OCI-M2 (cell line): Measurements from ENCODE around the gene LAMTOR1.
A peak's percentile ranks its signal among the peaks of the same experiment; 100 is the strongest.

ENCODE experiments used
- DNase-seq: peaks from one replicate; lab custom pipeline; 2025; ENCODE audit not compliant: unreplicated experiment; lab: John Stamatoyannopoulos, UW

The LAMTOR1 gene

DNA sequence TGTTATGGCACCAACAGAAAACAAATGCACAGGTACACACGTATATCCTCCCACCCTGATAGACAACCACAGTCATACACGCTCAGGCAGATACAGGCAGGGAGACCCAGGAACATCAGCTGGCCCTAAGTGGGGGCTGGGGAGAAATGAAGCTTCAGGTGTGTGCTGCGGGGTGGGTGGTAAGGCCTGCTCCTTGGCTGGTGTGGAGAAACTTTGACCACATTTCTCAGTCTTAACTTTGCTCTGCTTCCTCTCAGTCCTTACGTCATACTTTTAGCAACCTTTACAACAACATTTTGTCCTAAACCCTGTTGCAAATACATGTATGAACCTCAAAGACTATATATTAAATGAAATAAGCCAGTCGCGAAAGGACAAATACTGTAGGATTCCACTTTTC is 16.1 kb upstream of the LAMTOR1 start:
- DNase-seq: no peak

DNA sequence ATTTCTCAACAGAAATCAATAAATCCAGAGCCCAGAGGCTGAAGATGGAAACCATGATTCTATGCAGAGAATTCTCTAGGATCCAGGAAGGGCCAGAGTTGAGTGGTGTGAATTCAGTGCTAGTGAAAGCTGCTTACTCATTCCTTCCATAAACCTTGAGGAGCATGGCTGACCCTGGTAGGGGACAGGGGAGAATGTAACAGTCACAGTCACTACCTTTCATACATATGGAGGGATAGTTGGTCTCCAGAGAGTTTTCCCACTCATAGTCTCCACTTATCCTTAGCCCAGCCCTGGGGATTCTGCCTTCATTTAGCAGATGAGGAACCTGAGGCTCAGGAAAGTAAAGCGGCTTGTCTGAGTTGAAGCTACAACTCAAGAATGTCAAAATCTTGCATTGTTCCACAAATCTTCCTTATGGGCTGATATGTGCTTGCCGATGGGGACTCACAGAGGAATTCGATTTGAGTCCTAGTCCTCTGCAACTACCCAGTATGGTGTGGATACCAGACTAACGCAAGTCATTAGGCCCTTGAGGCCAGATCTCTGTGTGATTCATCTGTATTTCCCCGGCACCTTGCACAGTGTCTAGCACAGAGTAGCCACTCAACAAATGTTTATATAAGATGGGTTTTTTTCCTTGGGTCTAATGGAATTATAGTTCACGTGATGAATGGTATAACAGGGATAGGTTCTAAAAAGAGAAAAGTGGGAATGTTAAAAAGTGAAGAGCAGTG is 13.1 kb upstream of the LAMTOR1 start:
- no peak for DNase-seq

DNA sequence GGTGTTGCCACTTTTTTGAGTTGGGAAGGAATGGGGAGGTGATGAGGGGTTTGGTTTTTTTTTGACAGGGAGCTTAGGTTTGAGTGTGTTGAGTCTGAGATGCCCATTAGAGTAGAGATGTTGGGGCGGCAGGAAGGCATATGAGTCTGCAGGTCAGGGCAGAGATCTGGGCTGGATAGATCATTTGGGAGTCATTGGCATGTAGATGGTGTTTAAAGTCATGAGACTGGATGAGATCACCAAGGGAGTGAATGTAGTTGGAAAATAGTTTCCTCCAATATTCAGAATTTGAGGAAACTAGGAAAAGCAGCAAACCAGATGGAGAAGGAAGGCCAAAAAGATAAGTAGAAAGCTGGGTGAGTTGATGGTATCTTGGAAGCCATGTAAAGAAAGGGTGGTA is 11.5 kb upstream of the LAMTOR1 start:
- no peak for DNase-seq

- DNase-seq: no peak
These were observed 10.1 kb upstream of the LAMTOR1 start for GRCh38 chr11:72112978-72113808.

- DNase-seq: peak; percentile 94
These were observed 9.3 kb upstream of the LAMTOR1 start, which contains the start of gene ANAPC15 for GRCh38 chr11:72112143-72112977. ANAPC15 (minus strand) TSS chr11:72112695; CDS start chr11:72111276, 1,419 bp downstream.

DNA sequence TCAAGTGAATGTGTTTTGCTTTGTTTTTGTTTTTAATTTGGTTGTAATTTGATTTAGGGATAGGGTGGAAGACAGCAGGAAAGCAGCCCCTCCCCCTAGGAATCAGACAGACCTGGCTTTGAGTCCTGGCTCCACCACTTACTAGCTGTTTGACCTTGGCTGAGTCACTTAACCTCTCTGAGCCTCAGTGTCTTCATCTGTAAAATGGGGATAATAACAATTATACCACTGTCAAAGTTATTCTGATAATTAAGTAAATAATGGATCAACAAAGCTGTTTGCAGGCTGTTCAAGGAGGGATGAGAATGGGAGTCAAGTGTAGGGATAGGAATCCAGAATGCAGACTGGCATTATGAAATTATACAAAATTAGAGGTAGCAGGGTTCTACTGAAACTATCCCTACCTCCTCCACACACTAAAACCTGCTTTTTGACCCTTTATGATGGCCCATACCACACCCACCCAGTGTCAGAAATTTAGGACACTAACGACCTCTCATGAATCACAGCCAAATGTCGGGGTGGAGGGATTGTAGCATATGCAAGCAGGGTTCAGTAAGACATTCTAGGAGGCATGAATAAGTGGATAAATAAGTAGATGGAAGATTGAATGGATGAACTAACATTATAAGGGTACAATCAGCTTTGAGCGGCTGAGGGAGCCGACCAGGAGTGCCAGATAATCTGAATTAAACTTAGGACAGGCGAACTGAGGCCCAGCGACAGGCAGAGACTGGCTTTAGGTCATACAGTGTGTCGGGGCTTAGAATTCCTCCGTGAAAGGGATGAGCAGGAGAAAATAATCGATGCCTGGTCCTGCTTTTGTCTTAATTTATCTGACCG is 8.4 kb upstream of the LAMTOR1 start:
- no peak for DNase-seq

- DNase-seq: no peak
These were observed 2.8 kb upstream of the LAMTOR1 start, which contains the start of gene TOMT for GRCh38 chr11:72105888-72106287. TOMT (plus strand) TSS chr11:72105924; CDS start chr11:72105952, 28 bp downstream.

GRCh38 chr11:72103754-72104167 is 664 bp upstream of the LAMTOR1 start:
- no peak for DNase-seq

DNA sequence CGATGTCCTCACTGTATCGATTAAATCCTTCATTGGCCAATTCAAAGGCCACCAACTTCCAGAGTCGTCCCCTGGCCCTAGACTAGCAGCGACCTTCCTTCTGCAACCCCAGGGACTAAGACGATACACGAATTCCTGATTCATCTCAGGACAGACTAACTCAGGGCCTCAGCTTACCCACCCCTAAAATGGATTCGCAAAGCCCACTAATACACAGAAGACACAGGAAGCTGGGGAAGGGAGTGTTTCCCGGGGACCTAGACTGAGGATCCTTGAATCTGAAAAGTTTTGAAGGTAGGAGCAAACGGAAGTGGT is 509 bp downstream of the LAMTOR1 start:
- DNase-seq: no peak

DNA sequence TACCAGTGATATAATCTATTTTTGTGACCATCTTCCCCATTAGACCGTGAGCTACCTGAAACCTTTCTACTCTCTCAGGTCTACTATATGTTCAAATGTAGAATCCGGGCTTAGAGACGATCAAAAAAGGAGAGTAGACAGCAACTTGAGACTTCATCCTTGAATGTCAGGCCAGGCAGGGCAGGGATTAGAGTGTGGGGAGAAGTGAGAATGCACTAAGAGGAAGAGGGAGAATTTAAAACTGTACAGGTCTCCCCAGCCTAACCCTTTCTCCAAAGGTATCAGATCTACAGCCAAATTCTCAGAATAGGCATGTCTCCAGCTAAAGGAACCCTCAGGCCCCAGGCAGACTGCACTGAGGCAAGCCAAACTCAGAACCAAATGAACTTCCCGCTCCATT is 935 bp downstream of the LAMTOR1 start:
- DNase-seq: no peak

GRCh38 chr11:72100462-72100861 is 2.6 kb downstream of the LAMTOR1 start:
- DNase-seq: no peak

DNA sequence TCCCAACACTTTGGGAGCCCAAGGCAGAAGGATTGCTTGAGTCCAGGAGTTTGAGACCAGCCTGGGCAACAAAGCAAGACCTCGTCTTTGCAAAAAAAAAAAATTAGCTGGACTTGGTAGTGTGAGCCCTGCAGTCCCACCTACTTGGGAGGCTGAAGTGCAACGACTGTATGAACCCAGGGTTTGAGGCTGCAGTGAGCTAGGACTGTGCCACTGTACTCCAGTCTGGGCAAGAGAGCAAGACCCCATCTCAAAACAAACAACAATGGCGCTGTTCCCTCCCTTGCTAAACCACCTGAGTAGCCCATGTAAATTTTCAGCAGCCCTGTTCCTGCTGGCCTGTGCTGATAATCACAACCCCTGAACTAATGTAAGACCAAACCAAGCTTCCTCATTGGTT is 3.1 kb downstream of the LAMTOR1 start:
- no peak for DNase-seq

- no peak for DNase-seq
These were observed 4.4 kb downstream of the LAMTOR1 start for GRCh38 chr11:72098741-72099140.

DNA sequence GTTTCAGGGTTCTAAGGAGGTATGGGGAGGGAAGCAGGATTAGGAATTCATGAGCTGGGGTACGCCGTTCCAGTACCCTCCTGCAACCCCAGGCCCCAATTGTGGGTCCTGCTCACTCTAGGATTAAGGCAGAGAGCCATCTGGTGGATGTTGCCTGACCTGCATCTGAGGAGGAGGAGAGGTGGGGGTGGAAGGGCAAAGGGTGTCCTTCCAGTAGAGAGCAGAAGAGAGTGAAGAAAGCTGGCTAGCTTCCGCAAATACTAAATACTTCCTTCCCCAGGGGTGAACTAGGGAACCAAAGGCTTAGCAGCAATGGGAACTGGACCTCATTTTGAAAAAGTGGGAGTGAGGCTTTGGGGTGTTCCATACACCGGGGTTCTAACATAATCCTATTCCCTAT is 11.8 kb downstream of the LAMTOR1 start:
- no peak for DNase-seq

GRCh38 chr11:72088076-72088808 is 14.9 kb downstream of the LAMTOR1 start:
- DNase-seq: no peak

DNA sequence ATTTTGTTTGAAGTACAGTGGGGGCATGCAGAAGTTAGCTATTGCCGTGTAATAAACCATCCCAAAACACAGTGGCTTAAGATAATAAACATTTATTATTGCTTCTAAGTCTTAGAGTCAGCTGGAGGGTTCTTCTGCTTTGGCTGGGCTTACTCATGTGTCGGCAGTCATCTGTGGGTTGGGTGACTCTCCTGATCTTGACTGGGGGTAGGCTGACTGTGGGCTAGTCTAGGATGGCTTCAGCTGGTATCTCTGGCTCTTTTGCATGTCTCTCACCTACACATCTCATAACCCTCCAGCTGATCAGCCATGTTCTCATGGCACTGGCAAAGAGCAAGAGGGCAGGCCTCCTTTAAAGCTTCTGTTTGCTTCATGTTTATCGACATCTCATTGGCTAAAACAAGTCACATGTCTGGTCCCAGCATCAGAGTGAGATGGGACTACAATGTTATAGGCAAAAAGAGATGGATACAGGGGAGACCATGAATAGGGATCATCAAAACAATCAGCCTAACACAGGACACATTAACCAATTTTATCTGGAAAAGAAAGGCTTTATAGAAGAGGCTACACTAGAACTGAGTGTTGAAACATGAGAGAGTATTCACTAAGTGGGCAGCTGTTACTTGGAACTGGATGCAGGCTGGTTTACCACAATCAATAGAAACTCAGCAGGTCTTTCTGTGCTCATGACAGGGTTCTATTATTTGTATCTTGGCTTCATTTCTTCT is 17.3 kb downstream of the LAMTOR1 start:
- DNase-seq: no peak

GRCh38 chr11:72084965-72085364 is 18.1 kb downstream of the LAMTOR1 start:
- no peak for DNase-seq

DNA sequence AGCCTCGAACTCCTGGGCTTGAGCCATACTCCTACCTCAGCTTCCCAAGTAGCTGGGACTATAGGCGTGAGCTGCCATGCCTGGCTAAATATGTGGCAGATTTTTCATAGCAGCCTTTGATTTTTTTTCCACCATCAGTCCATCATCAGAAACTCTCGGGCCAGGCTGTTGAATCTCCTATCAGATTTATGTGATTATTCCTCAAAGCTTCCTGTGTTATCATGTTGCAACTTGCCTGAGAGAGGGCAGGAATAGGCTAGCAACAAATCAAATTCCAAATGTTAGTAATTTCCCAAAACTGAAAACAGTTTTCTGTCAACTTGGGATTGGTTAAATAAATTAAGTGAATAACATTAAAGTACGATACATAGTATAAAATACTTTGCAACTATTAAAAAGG is 19.0 kb downstream of the LAMTOR1 start:
- no peak for DNase-seq

DNA sequence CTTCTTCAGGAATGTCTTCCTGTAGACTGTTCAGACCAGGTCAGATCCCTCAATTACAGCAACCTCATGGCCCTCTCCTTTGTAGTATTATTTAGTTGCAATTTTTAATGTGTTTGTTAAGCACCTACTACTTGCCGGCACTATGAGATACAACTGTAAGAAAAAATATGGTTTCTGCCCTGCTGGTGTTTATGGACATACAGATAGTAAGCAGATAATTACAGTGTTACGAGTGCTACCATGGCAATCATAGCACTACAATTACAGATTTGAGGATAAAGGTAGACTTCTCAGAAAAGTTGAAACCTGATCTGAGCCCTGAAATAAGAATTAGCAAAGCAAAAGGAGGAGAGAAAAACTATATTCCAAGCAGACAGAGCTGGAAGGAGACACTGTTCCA is 19.7 kb downstream of the LAMTOR1 start:
- no peak for DNase-seq
